ENCODE measurements around the gene CYREN.
A peak's percentile ranks its signal among the peaks of the same experiment; 100 is the strongest.
"Not testable (repeated sequence)": the region's sequence is repeated elsewhere in the genome, so short reads cannot be mapped to it uniquely, and the experiment has no call there.

The CYREN gene

DNA sequence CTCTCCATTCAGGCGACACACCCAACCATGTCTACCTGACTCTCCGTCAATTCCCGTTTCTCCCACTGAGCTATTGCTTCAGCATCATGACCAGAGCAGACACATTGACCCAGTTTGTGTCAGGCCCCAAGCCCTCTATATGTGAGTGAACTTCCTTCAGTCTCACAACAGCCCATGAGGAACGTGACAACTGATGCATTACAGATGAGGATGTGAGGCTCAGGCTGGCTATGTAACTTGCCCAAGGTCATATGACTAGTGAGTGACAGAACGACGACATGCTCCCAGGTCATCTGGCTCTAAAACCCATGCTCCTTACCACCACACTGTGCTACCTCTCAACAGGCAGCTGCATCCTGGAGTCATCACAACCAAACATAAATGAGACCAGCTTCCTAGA, 19.0 kb downstream of the CYREN start:
- peaks cover 22% of the 10 kb centered on the region for H3K4me1 ChIP-seq (ENCODE audit: control insufficient read depth, insufficient read depth, low read length)
- DNase-seq (ENCODE audit: low read depth): no peak
- no peak overlapping the region for H3K9ac ChIP-seq (ENCODE audit: low read length)
- H3K9me3 ChIP-seq (ENCODE audit: control insufficient read depth, low read length): peaks cover 17% of the 10 kb centered on the region
- peak overlapping the region; percentile 29 for H3K4me3 ChIP-seq (ENCODE audit: low read length)
- H3K36me3 ChIP-seq (ENCODE audit: control insufficient read depth, insufficient read depth, low read length, severe bottlenecking): peaks cover 26% of the 10 kb centered on the region
- H3K27me3 ChIP-seq (replicated peaks; ENCODE audit: control insufficient read depth, insufficient read depth, low read length): no peaks in the 10 kb centered on the region

DNA sequence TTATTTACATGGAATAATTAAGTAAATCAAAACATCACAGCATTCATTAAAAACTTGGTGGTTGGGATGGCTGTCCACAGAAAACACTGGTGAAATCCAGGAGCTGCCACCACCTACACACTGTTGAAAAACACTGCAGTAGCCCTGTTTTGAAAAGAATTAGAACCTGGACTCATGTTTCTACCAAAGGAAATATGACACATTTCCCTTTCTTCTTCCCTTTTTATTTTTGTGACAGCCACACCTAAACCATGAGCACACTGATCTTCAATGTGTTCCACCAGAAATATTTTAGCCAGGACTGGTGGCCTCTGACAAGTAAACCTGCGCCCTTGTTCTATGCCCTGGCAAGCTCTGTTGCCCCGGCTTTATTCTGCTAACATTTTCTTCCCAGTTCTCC, 19.4 kb downstream of the CYREN start:
- Histone ChIP-seq H3K9me3 (ENCODE audit: control insufficient read depth, low read length) (peaks cover 13% of the 10 kb centered on the region), H3K27me3 (replicated peaks; ENCODE audit: control insufficient read depth, insufficient read depth, low read length) (no peaks in the 10 kb centered on the region), H3K9ac (ENCODE audit: low read length) (no peak overlapping the region), H3K4me3 (ENCODE audit: low read length) (peak overlapping the region; percentile 83), H3K36me3 (ENCODE audit: control insufficient read depth, insufficient read depth, low read length, severe bottlenecking) (peaks cover 25% of the 10 kb centered on the region), H3K4me1 (ENCODE audit: control insufficient read depth, insufficient read depth, low read length) (peaks cover 25% of the 10 kb centered on the region)
- no peak for DNase-seq (ENCODE audit: low read depth)

DNA sequence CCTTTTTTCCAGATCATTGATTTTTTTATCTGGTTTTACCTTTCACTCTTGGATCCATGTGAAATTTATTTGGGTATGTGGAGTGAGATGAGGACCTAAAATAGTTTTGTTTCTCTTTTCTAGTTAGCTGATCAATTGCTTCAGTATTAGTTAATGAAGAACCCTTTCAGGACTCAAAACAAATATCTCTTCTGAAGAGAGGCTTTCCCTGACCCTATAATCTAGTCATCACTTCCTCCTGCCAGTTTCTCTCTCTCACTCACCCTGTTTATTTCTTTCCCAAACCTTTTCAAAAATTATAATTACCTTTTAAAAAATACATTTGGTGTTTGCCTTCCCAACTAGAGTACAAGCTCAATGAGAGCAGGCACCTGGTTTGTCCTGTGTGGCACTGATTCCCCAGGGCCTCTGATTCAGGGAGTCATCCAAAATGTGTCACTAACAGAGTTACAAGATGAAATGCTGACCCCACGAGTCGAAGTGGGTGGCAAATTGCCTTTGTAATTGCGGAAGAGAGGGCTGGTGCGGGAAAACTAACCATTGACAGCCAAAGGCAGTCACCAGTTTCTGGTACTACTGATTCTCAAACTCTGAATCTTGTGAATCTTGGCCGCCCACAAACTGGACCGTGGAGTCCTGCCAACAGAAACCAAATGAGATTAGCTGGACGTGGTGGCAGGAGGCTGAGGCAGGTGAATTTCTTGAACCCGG, 20.3 kb downstream of the CYREN start:
- no peak for DNase-seq (ENCODE audit: low read depth)
- H3K27me3 ChIP-seq (replicated peaks; ENCODE audit: control insufficient read depth, insufficient read depth, low read length): no peaks in the 10 kb centered on the region
- peaks cover 6% of the 10 kb centered on the region for H3K9me3 ChIP-seq (ENCODE audit: control insufficient read depth, low read length)
- peak overlapping the region; percentile 83 for H3K4me3 ChIP-seq (ENCODE audit: low read length)
- H3K4me1 ChIP-seq (ENCODE audit: control insufficient read depth, insufficient read depth, low read length): peaks cover 30% of the 10 kb centered on the region
- H3K9ac ChIP-seq (ENCODE audit: low read length): peak overlapping the region; percentile 92
- H3K36me3 ChIP-seq (ENCODE audit: control insufficient read depth, insufficient read depth, low read length, severe bottlenecking): peaks cover 25% of the 10 kb centered on the region

DNA sequence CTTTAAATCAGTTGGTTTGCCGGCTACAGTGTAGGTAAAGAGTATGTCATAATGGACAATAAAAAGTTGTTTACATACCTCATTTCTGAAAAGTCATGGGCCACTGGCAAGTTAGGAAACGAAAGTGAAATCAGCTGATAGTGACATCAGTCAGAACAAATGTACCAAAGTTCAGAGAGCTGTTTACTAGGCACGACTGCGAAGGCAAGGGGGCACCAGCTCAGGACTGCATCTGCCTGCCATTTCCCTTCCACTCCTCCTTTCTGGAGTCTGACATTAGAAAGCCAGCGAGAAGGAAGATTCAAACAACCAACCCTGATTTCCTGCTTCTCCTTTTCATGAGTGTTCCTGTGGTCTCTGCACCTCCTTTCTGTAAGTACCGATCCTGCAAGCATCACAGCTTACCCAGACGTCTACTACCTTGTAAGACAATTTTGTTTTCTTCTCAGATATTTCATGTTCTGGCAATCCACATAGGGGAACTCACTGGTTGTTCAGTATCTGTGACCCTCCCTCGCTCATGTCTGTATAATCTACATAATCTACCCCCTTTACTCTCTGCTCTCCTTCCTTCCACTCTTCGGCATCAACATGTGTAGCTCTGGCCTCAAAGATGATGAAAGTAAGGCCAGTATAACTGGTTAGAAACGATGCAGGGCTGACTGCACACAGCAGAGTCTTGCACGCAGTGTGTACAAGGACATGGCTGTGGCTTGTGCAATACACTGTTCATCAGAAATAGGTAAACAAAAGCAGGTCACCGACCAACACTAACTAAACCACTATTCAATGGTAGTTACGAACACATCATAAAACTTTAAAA, 22.4 kb downstream of the CYREN start, which contains the start of gene TMEM140:
Gene TMEM140 (plus strand): TSS at position 174 of the 823 bp plus-strand sequence. CDS start 16,370 bp downstream, outside the sequence.
- H3K9ac ChIP-seq (ENCODE audit: low read length): peak within 1 kb of the TSS; percentile 92
- peaks cover 30% of the 10 kb centered on the region for H3K4me1 ChIP-seq (ENCODE audit: control insufficient read depth, insufficient read depth, low read length)
- H3K36me3 ChIP-seq (ENCODE audit: control insufficient read depth, insufficient read depth, low read length, severe bottlenecking): peaks cover 21% of the 10 kb centered on the region
- H3K9me3 ChIP-seq (ENCODE audit: control insufficient read depth, low read length): no peaks in the 10 kb centered on the region
- peak; percentile 55 for DNase-seq (ENCODE audit: low read depth)
- no peaks in the 10 kb centered on the region for H3K27me3 ChIP-seq (replicated peaks; ENCODE audit: control insufficient read depth, insufficient read depth, low read length)
- H3K4me3 ChIP-seq (ENCODE audit: low read length): peak within 1 kb of the TSS; percentile 83

GRCh38 chr7:135147341-135147898, 23.1 kb downstream of the CYREN start:
- Histone ChIP-seq H3K9me3 (ENCODE audit: control insufficient read depth, low read length) (no peaks in the 10 kb centered on the region), H3K9ac (ENCODE audit: low read length) (peak overlapping the region; percentile 92), H3K4me1 (ENCODE audit: control insufficient read depth, insufficient read depth, low read length) (peaks cover 30% of the 10 kb centered on the region), H3K27me3 (replicated peaks; ENCODE audit: control insufficient read depth, insufficient read depth, low read length) (no peaks in the 10 kb centered on the region), H3K36me3 (ENCODE audit: control insufficient read depth, insufficient read depth, low read length, severe bottlenecking) (peaks cover 15% of the 10 kb centered on the region), H3K4me3 (ENCODE audit: low read length) (peak overlapping the region; percentile 83)
- DNase-seq (ENCODE audit: low read depth): peak; percentile 12

DNA sequence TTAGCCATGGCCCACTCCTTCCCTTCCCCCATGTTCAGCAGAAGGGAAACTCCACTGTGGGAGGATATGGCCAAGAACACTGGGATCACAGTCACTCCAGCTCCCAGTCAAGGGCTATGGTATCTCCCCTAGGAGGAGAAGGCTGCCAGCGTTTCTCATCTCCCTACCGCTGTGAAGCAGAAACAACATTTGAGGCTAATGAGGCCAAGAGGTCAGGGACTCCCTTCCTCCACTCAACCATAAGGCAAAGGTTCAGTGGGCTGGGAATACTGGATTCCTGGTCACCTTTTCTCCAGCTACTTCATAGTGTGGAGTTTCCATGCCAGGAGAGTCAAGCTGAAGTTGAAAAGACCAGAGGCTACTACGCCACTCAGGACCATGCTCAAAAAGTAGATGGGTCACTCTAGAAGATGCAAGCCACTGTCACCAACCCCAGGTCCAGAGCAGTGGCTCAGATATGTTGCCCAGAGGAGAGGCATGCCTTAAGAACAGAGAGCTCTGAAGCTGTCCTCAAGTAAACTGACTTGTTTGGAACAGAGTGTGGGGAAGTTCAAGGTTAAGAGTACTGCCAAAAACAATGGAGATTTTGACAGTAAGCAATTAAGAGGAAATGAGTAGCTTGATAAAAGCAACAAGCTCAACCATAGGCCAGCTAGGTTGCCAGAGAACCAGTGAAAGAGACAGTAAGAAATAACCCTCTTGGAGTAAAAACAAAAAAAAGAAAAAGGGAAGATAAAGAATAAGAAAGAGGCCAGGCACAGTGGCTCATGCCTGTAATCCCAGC, 26.4 kb downstream of the CYREN start:
- no peaks in the 10 kb centered on the region for H3K36me3 ChIP-seq (ENCODE audit: control insufficient read depth, insufficient read depth, low read length, severe bottlenecking)
- H3K9ac ChIP-seq (ENCODE audit: low read length): no peak overlapping the region
- no peak overlapping the region for H3K4me3 ChIP-seq (ENCODE audit: low read length)
- H3K4me1 ChIP-seq (ENCODE audit: control insufficient read depth, insufficient read depth, low read length): peaks cover 16% of the 10 kb centered on the region
- H3K9me3 ChIP-seq (ENCODE audit: control insufficient read depth, low read length): no peaks in the 10 kb centered on the region
- no peak for DNase-seq (ENCODE audit: low read depth)
- no peaks in the 10 kb centered on the region for H3K27me3 ChIP-seq (replicated peaks; ENCODE audit: control insufficient read depth, insufficient read depth, low read length)

- no peak overlapping the region for H3K4me3 ChIP-seq (ENCODE audit: low read length)
- H3K9ac ChIP-seq (ENCODE audit: low read length): no peak overlapping the region
- H3K9me3 ChIP-seq (ENCODE audit: control insufficient read depth, low read length): peaks cover 11% of the 10 kb centered on the region
- H3K4me1 ChIP-seq (ENCODE audit: control insufficient read depth, insufficient read depth, low read length): no peaks in the 10 kb centered on the region
- DNase-seq (ENCODE audit: low read depth): no peak
- no peaks in the 10 kb centered on the region for H3K27me3 ChIP-seq (replicated peaks; ENCODE audit: control insufficient read depth, insufficient read depth, low read length)
- H3K36me3 ChIP-seq (ENCODE audit: control insufficient read depth, insufficient read depth, low read length, severe bottlenecking): no peaks in the 10 kb centered on the region
Observed at GRCh38 chr7:135129579-135129978, 40.9 kb downstream of the CYREN start.

GRCh38 chr7:135128931-135129330, 41.6 kb downstream of the CYREN start:
- H3K4me1 ChIP-seq (ENCODE audit: control insufficient read depth, insufficient read depth, low read length): no peaks in the 10 kb centered on the region

GRCh38 chr7:135124631-135125030, 45.9 kb downstream of the CYREN start:
- not testable (repeated sequence) for H3K27me3 ChIP-seq (replicated peaks; ENCODE audit: control insufficient read depth, insufficient read depth, low read length)

More at GRCh38 chr7:135128931-135129330, 41.6 kb downstream of the CYREN start:
- H3K4me3 ChIP-seq (ENCODE audit: low read length): no peak overlapping the region
- H3K9me3 ChIP-seq (ENCODE audit: control insufficient read depth, low read length): peaks cover 11% of the 10 kb centered on the region
- H3K27me3 ChIP-seq (replicated peaks; ENCODE audit: control insufficient read depth, insufficient read depth, low read length): no peaks in the 10 kb centered on the region
- no peak overlapping the region for H3K9ac ChIP-seq (ENCODE audit: low read length)
- no peaks in the 10 kb centered on the region for H3K36me3 ChIP-seq (ENCODE audit: control insufficient read depth, insufficient read depth, low read length, severe bottlenecking)
- DNase-seq (ENCODE audit: low read depth): no peak

DNA sequence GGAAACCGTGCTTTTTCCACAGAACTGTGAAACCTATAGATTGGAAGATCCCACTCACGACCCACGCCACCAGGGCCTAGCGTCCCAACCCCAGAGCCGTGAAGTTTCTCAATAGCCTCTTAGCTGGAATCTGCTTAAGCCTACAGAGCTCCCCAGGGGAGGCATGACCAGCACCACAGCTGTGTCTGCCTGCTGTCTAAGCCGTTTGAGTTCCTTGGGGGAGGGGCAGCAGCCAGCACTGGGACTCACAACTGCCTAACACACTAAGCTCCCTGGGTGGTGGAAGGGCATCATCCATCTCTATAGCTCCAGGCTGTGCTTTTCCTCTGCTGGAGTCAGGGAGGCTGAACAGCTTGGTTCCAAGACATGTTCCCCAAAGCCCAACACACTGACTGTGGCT, 48.6 kb downstream of the CYREN start:
- Histone ChIP-seq H3K27me3 (replicated peaks; ENCODE audit: control insufficient read depth, insufficient read depth, low read length) (no peaks in the 10 kb centered on the region), H3K9ac (ENCODE audit: low read length) (no peak overlapping the region), H3K4me1 (ENCODE audit: control insufficient read depth, insufficient read depth, low read length) (no peaks in the 10 kb centered on the region)

More at GRCh38 chr7:135124631-135125030, 45.9 kb downstream of the CYREN start:
- H3K9me3 ChIP-seq (ENCODE audit: control insufficient read depth, low read length): peaks cover 14% of the 10 kb centered on the region
- not testable (repeated sequence) for H3K4me1 ChIP-seq (ENCODE audit: control insufficient read depth, insufficient read depth, low read length); DNase-seq (ENCODE audit: low read depth); H3K9ac ChIP-seq (ENCODE audit: low read length); H3K36me3 ChIP-seq (ENCODE audit: control insufficient read depth, insufficient read depth, low read length, severe bottlenecking); H3K4me3 ChIP-seq (ENCODE audit: low read length)

More for the DNA sequence above, 48.6 kb downstream of the CYREN start:
- H3K9me3 ChIP-seq (ENCODE audit: control insufficient read depth, low read length): peaks cover 14% of the 10 kb centered on the region
- no peaks in the 10 kb centered on the region for H3K36me3 ChIP-seq (ENCODE audit: control insufficient read depth, insufficient read depth, low read length, severe bottlenecking)
- DNase-seq (ENCODE audit: low read depth): no peak
- H3K4me3 ChIP-seq (ENCODE audit: low read length): no peak overlapping the region
